Dendritic cell treated with granulocyte-macrophage colony-stimulating factor and Interleukin-4, amounts not matched to agents 40 ng/mL and 50 ng/mL, for 4 days (primary cell): ENCODE measurements around the gene NFKBIZ.

Experiments
- H3K27ac Mint-ChIP-seq: one replicate; pipeline ENCODE4 v1.8.0; 2022; ENCODE audit warnings: mild to moderate bottlenecking, mixed read lengths
- H3K27me3 Mint-ChIP-seq: one replicate; pipeline ENCODE4 v1.8.0; 2022; ENCODE audit warnings: mild to moderate bottlenecking, mixed read lengths
- H3K36me3 Mint-ChIP-seq: one replicate; pipeline ENCODE4 v1.8.0; 2022; ENCODE audit warnings: low read depth, mixed read lengths
- H3K4me1 Mint-ChIP-seq: one replicate; pipeline ENCODE4 v1.8.0; 2022; ENCODE audit warnings: low read depth, mixed read lengths
- H3K4me3 Mint-ChIP-seq: one replicate; pipeline ENCODE4 v1.8.0; 2022; ENCODE audit warnings: mild to moderate bottlenecking, moderate library complexity, mixed read lengths
- H3K9me3 Mint-ChIP-seq: one replicate; pipeline ENCODE4 v1.8.0; 2022; ENCODE audit warnings: mixed read lengths
- intact Hi-C: fragments of 100-400 bp; cut with micrococcal nuclease; formaldehyde crosslinking; loops from one replicate; pipeline ENCODE4 v1.15.0; 2022

NFKBIZ gene, protein sequence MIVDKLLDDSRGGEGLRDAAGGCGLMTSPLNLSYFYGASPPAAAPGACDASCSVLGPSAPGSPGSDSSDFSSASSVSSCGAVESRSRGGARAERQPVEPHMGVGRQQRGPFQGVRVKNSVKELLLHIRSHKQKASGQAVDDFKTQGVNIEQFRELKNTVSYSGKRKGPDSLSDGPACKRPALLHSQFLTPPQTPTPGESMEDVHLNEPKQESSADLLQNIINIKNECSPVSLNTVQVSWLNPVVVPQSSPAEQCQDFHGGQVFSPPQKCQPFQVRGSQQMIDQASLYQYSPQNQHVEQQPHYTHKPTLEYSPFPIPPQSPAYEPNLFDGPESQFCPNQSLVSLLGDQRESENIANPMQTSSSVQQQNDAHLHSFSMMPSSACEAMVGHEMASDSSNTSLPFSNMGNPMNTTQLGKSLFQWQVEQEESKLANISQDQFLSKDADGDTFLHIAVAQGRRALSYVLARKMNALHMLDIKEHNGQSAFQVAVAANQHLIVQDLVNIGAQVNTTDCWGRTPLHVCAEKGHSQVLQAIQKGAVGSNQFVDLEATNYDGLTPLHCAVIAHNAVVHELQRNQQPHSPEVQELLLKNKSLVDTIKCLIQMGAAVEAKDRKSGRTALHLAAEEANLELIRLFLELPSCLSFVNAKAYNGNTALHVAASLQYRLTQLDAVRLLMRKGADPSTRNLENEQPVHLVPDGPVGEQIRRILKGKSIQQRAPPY

DNA sequence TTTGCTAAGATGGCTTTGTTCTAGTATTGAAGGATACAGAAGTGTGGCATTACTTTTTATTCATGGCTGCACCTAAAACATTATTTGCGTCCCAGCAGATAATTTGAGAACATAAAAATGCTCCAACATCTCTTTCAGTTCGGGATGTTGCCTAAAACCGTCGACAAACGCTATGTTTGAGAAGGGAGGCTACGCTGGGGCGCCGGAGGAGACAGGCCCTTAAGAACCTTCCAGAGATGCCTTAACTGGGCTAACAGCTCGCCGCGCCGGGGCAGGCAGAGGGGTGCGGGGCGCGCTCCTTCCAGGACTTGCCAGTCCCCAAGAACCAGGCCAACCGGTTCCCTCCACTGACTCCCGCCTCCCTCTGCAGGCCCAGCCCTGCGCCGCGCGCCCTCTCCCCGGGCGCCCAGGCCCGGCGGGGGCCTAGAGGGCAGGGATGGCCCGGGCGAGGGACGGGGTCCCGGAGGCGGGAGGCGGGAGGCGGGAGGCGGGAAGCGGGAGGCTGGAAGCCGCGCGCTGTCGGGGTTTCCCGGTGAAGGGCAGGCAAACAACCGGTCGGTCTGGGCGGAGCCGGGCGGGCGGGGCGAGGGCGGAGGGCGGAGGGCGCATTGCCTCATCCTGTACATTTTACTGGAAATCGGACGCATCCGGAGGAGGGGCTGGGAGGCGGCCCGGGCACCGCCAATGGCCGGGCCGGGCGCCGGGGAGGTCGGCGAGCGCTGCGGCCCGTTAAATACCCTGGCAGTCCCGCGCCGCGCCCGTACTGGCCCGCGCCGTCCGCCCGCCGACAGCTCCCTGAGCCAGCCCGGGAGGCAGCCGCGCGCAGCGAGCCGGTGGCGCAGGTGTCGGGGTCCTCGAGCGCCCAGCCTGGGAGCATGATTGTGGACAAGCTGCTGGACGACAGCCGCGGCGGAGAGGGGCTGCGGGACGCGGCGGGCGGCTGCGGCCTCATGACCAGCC is at the start of gene NFKBIZ:
TSS of gene NFKBIZ (plus strand) at position 761 of the 960 bp plus-strand sequence. CDS start at position 876, 115 bp downstream.
- H3K36me3 Mint-ChIP-seq, result peaks cover 44% of the 10 kb centered on the region

DNA sequence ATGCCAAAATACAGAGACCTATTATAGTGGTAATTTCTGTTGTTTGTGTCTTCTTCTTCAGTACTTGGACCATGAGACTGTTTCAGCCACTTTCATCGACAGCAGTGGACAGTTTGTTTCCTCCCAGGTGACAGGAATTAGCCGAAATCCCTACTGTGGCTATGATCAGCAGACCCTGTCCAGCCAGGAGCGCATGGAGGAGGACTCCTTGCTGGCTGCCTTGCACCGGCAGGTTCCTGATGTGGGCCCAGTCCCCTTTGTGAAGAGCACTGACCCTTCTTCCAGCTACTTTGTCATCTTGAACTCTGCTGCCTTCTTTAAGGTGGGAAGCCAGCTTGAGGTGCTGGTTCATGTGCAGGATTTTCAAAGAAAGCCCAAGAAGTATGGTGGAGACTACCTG is 48.1 kb upstream of the NFKBIZ start:
- Mint-ChIP-seq H3K4me3 (no peak overlapping the region), H3K27me3 (no peaks in the 10 kb centered on the region), H3K27ac (no peak overlapping the region), H3K9me3 (no peaks in the 10 kb centered on the region), H3K4me1 (no peaks in the 10 kb centered on the region), H3K36me3 (peaks cover 61% of the 10 kb centered on the region)
- intact Hi-C loops, result loop anchor here (5.0 kb wide), 1 partner anchor 104 kb away; no protein-coding TSS in a partner anchor

More for the DNA sequence above, at the start of gene NFKBIZ:
- intact Hi-C loops, result loop anchor here (2.0 kb wide), 1 partner anchor 22 kb away; no protein-coding TSS in a partner anchor
- H3K4me3 Mint-ChIP-seq, result peak within 1 kb of the TSS; percentile 91
- no peaks in the 10 kb centered on the region for H3K27me3 Mint-ChIP-seq
- H3K27ac Mint-ChIP-seq, result peak within 1 kb of the TSS; percentile 98
- H3K4me1 Mint-ChIP-seq, result peaks cover 42% of the 10 kb centered on the region
- H3K9me3 Mint-ChIP-seq, result no peaks in the 10 kb centered on the region

DNA sequence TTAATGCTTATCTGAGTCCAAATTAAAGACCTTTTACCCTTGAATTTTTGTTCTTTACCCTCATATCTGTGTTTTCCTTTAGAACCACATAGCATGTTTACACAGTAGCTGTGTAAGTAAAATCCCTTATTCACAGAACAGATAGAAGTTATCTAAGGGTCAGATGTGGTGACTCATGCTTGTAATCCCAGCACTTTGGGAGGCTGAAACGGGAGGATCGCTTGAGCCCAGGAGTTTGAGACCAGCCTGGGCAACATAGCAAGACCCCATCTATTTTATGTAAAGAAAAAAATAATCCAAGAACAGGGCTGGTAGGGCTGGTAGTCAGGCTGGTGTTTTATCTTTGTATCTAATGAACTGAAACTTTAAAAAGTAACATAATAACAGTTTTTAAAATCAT is 47.1 kb upstream of the NFKBIZ start:
- no peaks in the 10 kb centered on the region for H3K27me3 Mint-ChIP-seq
- H3K4me3 Mint-ChIP-seq, result no peak overlapping the region
- H3K9me3 Mint-ChIP-seq, result no peaks in the 10 kb centered on the region
- H3K27ac Mint-ChIP-seq, result no peak overlapping the region
- peaks cover 57% of the 10 kb centered on the region for H3K36me3 Mint-ChIP-seq
- H3K4me1 Mint-ChIP-seq, result no peaks in the 10 kb centered on the region
- intact Hi-C loops, result loop anchor here (5.0 kb wide), 1 partner anchor 105 kb away; no protein-coding TSS in a partner anchor

DNA sequence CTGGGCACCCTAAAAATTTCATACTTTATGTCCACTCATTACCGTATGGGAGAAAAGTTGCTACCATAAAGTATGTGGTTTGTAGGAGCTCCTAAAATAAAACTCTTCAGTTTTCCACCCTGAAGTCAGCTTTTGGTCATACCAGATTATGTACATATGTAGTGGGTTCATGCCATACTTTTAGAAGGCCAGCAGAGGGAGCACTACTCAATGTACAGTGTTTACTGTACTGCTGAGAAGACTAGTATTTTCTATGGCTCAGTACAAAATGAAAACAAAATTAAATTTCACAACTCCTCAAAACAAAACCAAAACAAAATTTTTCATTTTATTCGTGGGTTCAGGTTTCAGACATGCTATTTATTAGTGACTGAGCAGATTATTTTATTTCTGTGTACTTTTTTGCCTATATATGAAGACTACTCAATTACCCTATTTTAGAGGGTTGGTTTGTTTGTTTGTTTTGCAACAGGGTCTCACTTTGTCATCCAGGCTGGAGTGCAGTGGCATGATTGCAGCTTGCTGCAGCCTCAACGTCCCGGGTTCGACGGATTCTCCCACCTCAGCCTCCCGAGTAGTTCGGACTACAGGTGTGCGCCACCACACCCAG is 46.0 kb upstream of the NFKBIZ start:
- Mint-ChIP-seq H3K36me3 (peaks cover 61% of the 10 kb centered on the region), H3K27ac (no peak overlapping the region), H3K4me3 (no peak overlapping the region), H3K27me3 (no peaks in the 10 kb centered on the region), H3K9me3 (no peaks in the 10 kb centered on the region), H3K4me1 (no peaks in the 10 kb centered on the region)
- intact Hi-C loops, result loop anchor here (5.0 kb wide), 1 partner anchor 106 kb away; no protein-coding TSS in a partner anchor

DNA sequence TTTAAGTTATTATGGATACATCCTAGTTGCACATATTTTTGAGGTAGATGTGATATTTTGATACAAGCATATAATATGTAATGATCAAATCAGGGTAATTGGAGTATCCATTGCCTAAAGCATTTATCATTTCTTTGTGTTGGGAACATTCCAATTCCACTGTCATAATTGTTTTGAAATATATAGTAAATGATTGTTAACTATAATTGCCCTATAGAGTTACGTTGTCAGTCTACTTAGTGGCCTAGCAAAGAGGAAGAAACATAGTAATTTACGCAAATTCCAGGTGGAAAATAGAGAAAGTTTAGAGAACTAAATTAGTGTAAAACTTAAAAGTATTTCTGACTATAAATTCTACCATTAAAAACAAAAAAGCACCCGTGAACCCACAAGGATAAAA is 45.4 kb upstream of the NFKBIZ start:
- Mint-ChIP-seq H3K27me3 (no peaks in the 10 kb centered on the region), H3K9me3 (no peaks in the 10 kb centered on the region), H3K36me3 (peaks cover 61% of the 10 kb centered on the region), H3K4me1 (peaks cover 2% of the 10 kb centered on the region), H3K4me3 (no peak overlapping the region), H3K27ac (no peak overlapping the region)
- intact Hi-C loops, result loop anchor here (5.0 kb wide), 1 partner anchor 107 kb away; no protein-coding TSS in a partner anchor

DNA sequence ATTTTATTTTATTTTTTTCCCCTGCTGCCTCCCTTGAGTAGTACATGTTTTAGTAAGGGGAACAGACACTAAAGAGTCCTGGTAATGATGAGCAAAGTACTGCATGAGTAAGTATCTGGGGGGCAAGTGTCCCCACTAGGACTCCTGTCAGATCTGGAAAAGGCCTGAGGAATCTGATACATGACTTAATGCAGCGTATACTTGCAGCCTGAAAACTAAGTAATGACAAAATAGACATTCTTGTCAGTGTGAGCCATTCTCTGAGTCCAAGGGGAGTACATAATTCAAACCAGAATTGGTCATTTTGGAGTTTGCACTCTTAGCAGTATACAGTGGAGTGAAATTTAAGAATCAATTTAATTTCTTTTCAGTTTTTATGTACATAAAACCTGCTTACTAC is 42.8 kb upstream of the NFKBIZ start:
- no peaks in the 10 kb centered on the region for H3K9me3 Mint-ChIP-seq
- no peaks in the 10 kb centered on the region for H3K27me3 Mint-ChIP-seq
- H3K4me1 Mint-ChIP-seq, result peaks cover 10% of the 10 kb centered on the region
- intact Hi-C loops, result loop anchor here (5.0 kb wide), 1 partner anchor 736 kb away; no protein-coding TSS in a partner anchor
- H3K4me3 Mint-ChIP-seq, result no peak overlapping the region
- H3K36me3 Mint-ChIP-seq, result peaks cover 41% of the 10 kb centered on the region
- H3K27ac Mint-ChIP-seq, result no peak overlapping the region

DNA sequence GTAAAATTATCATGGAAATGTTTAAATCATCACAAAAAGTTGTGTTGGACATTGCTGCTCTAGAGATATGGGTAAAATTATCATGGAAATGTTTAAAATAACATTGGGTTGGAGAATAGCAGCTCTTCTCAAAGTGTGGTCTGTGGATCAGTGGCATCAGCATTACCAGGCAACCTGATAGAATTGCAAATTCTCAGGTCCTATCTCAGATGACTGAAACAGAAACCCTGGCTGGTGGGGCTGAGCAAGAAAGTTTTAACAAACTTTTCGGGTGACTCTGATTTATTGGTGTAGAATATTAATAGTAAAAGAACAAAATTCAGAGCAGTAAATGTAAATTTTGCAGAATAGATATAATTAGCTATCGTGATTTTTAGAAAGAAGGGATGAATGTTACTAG is 41.4 kb upstream of the NFKBIZ start:
- H3K27ac Mint-ChIP-seq, result no peak overlapping the region
- peaks cover 10% of the 10 kb centered on the region for H3K4me1 Mint-ChIP-seq
- H3K36me3 Mint-ChIP-seq, result peaks cover 33% of the 10 kb centered on the region
- no peaks in the 10 kb centered on the region for H3K9me3 Mint-ChIP-seq
- H3K27me3 Mint-ChIP-seq, result no peaks in the 10 kb centered on the region
- H3K4me3 Mint-ChIP-seq, result no peak overlapping the region
- intact Hi-C loops, result loop anchor here (2.0 to 5.0 kb wide), 2 partner anchors 417 to 734 kb away; no protein-coding TSS in a partner anchor

DNA sequence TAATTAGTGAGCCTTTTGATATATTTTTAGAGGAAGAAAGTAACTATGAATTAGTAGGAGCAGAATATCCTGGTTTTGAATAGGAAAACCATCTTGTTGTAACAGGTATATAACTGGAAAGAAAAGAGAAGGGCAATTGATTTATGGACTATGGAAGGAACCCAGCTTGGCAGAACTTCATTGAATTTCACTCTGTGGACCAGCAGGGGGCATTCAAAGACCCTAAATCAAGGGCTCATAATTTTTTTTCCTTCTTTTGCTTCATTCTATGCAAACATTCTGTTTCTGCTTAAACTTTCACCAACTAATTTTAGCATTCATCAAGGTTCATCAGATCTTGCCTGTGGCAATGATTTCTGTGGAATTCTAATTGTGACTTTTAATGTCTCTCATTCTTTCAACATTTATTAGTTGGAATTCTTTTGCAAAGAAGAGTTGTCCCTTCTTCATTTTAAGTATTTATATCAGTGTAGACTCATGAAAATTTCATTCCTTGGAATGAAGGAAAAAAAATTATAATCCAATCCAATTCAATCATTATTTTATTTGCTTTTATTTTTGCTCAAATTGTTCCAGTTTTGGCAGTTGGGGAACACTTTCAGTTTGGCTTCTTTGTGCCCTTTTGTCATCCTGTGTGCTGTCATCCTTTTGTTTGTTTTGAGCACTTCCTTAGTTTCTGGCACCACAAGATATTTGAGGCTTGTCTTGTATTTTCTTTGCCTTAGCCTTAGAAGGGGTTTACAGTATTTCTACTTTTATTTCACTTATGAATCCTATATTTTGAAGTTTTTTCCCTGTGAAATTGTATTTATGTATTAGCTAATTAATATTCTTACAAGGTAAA is 39.9 kb upstream of the NFKBIZ start:
- Mint-ChIP-seq H3K27ac (no peak overlapping the region), H3K4me3 (no peak overlapping the region)

DNA sequence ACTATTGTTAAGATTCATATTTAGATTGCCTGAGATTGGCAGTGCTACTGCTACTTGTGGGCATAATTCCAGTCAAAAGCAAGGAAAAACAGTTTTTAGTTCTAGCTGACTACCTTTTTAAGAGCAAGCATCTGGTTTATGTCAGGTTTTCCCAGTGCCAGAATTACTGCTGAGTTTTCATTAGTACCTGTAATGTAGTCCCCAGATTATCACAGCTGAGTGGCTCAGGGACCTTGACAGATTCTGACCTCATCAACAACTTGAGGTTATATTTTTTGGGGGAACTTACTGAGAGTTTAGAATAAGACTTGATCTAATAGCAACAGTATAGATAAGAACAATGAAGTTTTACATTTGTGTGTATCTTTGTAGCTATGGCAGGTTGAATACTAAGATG is 39.3 kb upstream of the NFKBIZ start:
- no peak overlapping the region for H3K27ac Mint-ChIP-seq
- H3K9me3 Mint-ChIP-seq, result no peaks in the 10 kb centered on the region
- intact Hi-C loops, result no loop called here
- H3K4me3 Mint-ChIP-seq, result no peak overlapping the region
- no peaks in the 10 kb centered on the region for H3K27me3 Mint-ChIP-seq
- H3K36me3 Mint-ChIP-seq, result peaks cover 17% of the 10 kb centered on the region
- peaks cover 10% of the 10 kb centered on the region for H3K4me1 Mint-ChIP-seq

More for the DNA sequence above, 39.9 kb upstream of the NFKBIZ start:
- no peaks in the 10 kb centered on the region for H3K9me3 Mint-ChIP-seq
- peaks cover 23% of the 10 kb centered on the region for H3K36me3 Mint-ChIP-seq
- no peaks in the 10 kb centered on the region for H3K27me3 Mint-ChIP-seq
- intact Hi-C loops, result loop anchor here (2.0 to 5.0 kb wide), 2 partner anchors 415 to 733 kb away; no protein-coding TSS in a partner anchor
- peaks cover 10% of the 10 kb centered on the region for H3K4me1 Mint-ChIP-seq

DNA sequence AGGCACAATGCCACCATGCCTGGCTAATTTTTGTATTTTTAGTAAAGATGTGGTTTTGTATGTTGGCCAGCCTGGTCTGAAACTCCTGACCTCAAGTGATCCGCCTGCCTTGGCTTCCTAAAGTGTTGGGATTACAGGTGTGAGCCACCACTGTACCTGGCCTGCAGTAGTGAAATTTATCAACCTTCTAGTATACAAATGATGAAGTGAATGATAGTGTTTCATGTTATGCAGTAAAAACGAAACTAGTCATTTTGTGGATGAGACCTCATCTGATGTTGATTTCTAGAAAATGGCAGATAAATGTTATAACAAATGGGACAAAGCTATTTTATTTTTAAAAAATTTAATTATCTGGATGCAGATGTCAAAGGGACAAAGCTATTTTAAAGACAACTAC is 37.4 kb upstream of the NFKBIZ start:
- Mint-ChIP-seq H3K27ac (no peak overlapping the region), H3K9me3 (no peaks in the 10 kb centered on the region), H3K4me3 (no peak overlapping the region), H3K27me3 (no peaks in the 10 kb centered on the region), H3K4me1 (peaks cover 24% of the 10 kb centered on the region), H3K36me3 (peaks cover 6% of the 10 kb centered on the region)
- intact Hi-C loops, result no loop called here

DNA sequence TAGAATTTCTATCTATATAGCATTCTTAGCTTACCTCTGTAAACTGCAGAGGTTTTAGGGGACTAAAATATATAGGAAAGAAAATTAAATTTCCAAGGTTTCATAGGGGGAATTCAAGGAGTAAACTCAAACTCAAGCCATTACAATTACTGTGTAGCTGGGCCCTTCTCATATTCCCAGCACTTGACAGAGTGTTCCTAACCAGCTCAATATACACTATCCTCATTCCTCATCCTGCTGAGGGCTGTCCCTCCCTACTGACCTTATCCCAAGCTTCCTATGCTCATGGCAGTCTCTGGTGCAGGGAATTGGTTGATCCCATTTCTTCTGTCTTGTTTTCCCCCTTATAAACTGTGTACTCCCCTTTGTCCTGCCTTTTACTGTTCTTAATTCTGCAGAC is 36.4 kb upstream of the NFKBIZ start:
- no peaks in the 10 kb centered on the region for H3K27me3 Mint-ChIP-seq
- peaks cover 24% of the 10 kb centered on the region for H3K4me1 Mint-ChIP-seq
- H3K4me3 Mint-ChIP-seq, result no peak overlapping the region
- H3K36me3 Mint-ChIP-seq, result peaks cover 8% of the 10 kb centered on the region
- no peak overlapping the region for H3K27ac Mint-ChIP-seq
- H3K9me3 Mint-ChIP-seq, result no peaks in the 10 kb centered on the region
- intact Hi-C loops, result no loop called here

DNA sequence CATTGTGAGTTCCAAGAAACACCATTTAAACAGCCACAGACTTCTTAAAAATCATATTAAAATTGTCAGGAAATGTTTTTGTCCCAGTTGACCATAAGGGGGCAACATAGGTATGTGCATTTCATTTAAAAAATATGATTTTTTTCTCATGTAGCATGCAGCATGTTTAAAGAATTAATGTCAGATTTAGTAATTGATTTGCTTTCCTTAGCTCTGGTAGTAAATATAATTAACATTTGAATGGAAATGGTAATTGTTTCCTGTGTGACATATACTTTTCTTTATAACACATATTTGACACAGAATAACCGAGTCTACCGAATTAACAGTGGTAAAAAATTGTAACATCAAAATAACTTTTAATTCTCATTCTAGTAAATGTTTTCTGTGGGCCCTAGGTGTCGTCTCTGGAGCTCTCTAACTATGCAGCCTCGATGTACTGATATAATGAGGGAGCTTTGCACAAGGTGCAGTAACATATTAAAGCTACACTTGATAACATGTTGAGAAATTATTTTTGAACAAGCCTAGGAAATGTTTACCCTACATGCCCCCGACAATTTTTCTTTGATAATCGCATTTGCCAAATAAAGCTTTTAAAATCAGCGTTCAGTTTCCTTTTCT is 35.4 kb upstream of the NFKBIZ start:
- Mint-ChIP-seq H3K9me3 (no peaks in the 10 kb centered on the region), H3K36me3 (peaks cover 8% of the 10 kb centered on the region), H3K4me1 (peaks cover 27% of the 10 kb centered on the region), H3K27ac (no peak overlapping the region), H3K4me3 (no peak overlapping the region), H3K27me3 (no peaks in the 10 kb centered on the region)
- intact Hi-C loops, result no loop called here
